ENCODE measurements around the gene TEDC1. TPM values are rescaled to one million over a fixed set of nuclear protein-coding genes. Genes with fewer than 3 reads are reported as not detected.
A peak's percentile ranks its signal among the peaks of the same experiment; 100 is the strongest.

Gene TEDC1
- total RNA-seq, 1 donor from 2014 or later, result 18.1 TPM

- intact Hi-C loops (cut with micrococcal nuclease), result loop anchor here (10.0 kb wide), 2 partner anchors 414 to 844 kb away; no protein-coding TSS in a partner anchor
- DNase-seq (no peak), ATAC-seq (ENCODE audit: low read depth) (no peak)
- TF ChIP-seq CTCF (IDR thresholded peaks at IDR 0.05), result no peak
- ChIA-PET POLR2A (interaction anchor here (1.1 kb wide), 2 partner anchors 50 to 362 kb away, joined by 3 read pairs; no protein-coding TSS in a partner anchor), CTCF (interaction anchor here (2.2 to 2.7 kb wide), 3 partner anchors 41 to 160 kb away, joined by 10 to 25 read pairs (median 11); no protein-coding TSS in a partner anchor)
- peak overlapping the region; percentile 55 for H3K4me3 Mint-ChIP-seq
- H3K27me3 Mint-ChIP-seq, result peaks cover 4% of the 10 kb centered on the region
- peak overlapping the region; percentile 71 for H3K27ac Mint-ChIP-seq
- H3K9me3 Mint-ChIP-seq, result no peaks in the 10 kb centered on the region
- no peaks in the 10 kb centered on the region for H3K36me3 Mint-ChIP-seq (ENCODE audit: low read depth)
- peaks cover 56% of the 10 kb centered on the region for H3K4me1 Mint-ChIP-seq
These were observed 40.2 kb downstream of the TEDC1 start for GRCh38 chr14:105531088-105531893.

DNA sequence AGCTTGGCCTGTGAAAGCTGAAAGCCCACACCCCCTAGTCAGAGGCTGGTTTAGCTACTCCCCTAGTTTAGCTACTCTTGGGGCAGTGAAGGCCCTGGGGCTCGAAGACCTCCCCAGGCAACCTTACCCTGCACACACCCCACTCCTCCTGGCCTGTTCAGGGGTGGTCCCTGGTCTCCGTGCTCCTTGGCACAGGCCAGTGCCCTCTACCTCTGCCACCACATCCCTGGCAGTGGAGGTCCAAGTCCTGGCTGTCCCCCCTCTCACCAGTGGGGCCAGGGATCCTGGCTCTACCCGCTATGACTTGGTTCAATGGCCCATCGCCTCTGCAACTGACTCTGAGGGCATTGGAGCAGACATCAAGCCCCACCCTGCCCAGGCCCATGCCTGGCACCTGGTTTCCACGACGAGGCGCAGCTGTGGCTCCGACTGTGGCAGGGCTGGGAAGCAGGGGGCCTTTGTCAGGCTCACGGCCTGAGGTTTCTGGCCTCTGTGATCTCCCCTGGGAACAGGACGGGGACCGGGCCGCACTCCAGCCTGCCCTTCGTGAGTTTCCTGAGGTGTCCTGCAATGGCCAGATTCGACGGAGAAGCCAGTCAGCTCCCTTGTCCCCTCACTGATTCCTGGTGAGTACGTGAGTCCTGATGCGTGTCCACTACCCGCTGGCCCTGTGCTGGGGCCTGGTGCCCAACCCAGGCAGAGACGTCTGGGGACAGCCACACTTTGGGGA is 41.0 kb downstream of the TEDC1 start:
- intact Hi-C loops (cut with micrococcal nuclease), result loop anchor here (2.0 to 10.0 kb wide), 3 partner anchors 51 to 843 kb away; no protein-coding TSS in a partner anchor
- ChIA-PET CTCF (interaction anchor here (0.6 to 2.7 kb wide), 7 partner anchors 12 to 1132 kb away, joined by 3 to 25 read pairs (median 10); no protein-coding TSS in a partner anchor), POLR2A (interaction anchor here (0.7 to 1.5 kb wide), 5 partner anchors 42 to 362 kb away, joined by 3 to 5 read pairs (median 3); partner anchors contain the start of gene TEX22)
- no peak for DNase-seq
- peaks cover 4% of the 10 kb centered on the region for H3K27me3 Mint-ChIP-seq
- H3K9me3 Mint-ChIP-seq, result no peaks in the 10 kb centered on the region
- peaks cover 54% of the 10 kb centered on the region for H3K4me1 Mint-ChIP-seq
- peak; percentile 38 for ATAC-seq (ENCODE audit: low read depth)
- H3K4me3 Mint-ChIP-seq, result peak overlapping the region; percentile 62
- H3K36me3 Mint-ChIP-seq (ENCODE audit: low read depth), result no peaks in the 10 kb centered on the region
- peak overlapping the region; percentile 71 for H3K27ac Mint-ChIP-seq
- TF ChIP-seq CTCF (IDR thresholded peaks at IDR 0.05), result no peak

- DNase-seq (peak; percentile 48), ATAC-seq (ENCODE audit: low read depth) (peak; percentile 66)
- Mint-ChIP-seq H3K4me3 (peak overlapping the region; percentile 62), H3K27me3 (peaks cover 2% of the 10 kb centered on the region), H3K9me3 (no peaks in the 10 kb centered on the region), H3K27ac (peak overlapping the region; percentile 71), H3K36me3 (ENCODE audit: low read depth) (no peaks in the 10 kb centered on the region), H3K4me1 (peaks cover 48% of the 10 kb centered on the region)
- intact Hi-C loops (cut with micrococcal nuclease), result loop anchor here (2.0 to 10.0 kb wide), 3 partner anchors 52 to 842 kb away; no protein-coding TSS in a partner anchor
- TF ChIP-seq CTCF (IDR thresholded peaks at IDR 0.05), result no peak
- CTCF ChIA-PET, result interaction anchor here (0.9 to 2.7 kb wide), 6 partner anchors 11 to 169 kb away, joined by 3 to 25 read pairs (median 10); no protein-coding TSS in a partner anchor
- POLR2A ChIA-PET, result interaction anchor here (0.7 to 1.5 kb wide), 4 partner anchors 43 to 162 kb away, joined by 3 to 5 read pairs (median 4); partner anchors contain the start of gene TEX22
These were observed 41.7 kb downstream of the TEDC1 start for GRCh38 chr14:105532735-105533141.

GRCh38 chr14:105533391-105533790 is 42.3 kb downstream of the TEDC1 start:
- Mint-ChIP-seq H3K4me3 (no peak overlapping the region), H3K9me3 (no peaks in the 10 kb centered on the region), H3K27ac (no peak overlapping the region), H3K4me1 (peaks cover 48% of the 10 kb centered on the region), H3K27me3 (peaks cover 2% of the 10 kb centered on the region), H3K36me3 (ENCODE audit: low read depth) (no peaks in the 10 kb centered on the region)
- no peak for TF ChIP-seq CTCF (IDR thresholded peaks at IDR 0.05)
- ChIA-PET CTCF (interaction anchor here (1.2 to 2.7 kb wide), 6 partner anchors 11 to 884 kb away, joined by 3 to 25 read pairs (median 10); no protein-coding TSS in a partner anchor), POLR2A (interaction anchor here (1.1 to 1.5 kb wide), 2 partner anchors 44 to 163 kb away, joined by 4 to 5 read pairs; no protein-coding TSS in a partner anchor)
- intact Hi-C loops (cut with micrococcal nuclease), result loop anchor here (2.0 to 10.0 kb wide), 3 partner anchors 53 to 841 kb away; no protein-coding TSS in a partner anchor
- no peak for ATAC-seq (ENCODE audit: low read depth)
- DNase-seq, result no peak
